GM21529 (cell line): ENCODE results near the gene TMEM128.
"Not testable (repeated sequence)": the region's sequence is repeated elsewhere in the genome, so short reads cannot be mapped to it uniquely, and the experiment has no call there.

Source experiments
- ATAC-seq: cut with Tn5 transposase; IDR thresholded peaks from one replicate; pipeline ENCODE4 v1.9.1; 2021; ENCODE audit not compliant: unreplicated experiment

The TMEM128 gene

DNA sequence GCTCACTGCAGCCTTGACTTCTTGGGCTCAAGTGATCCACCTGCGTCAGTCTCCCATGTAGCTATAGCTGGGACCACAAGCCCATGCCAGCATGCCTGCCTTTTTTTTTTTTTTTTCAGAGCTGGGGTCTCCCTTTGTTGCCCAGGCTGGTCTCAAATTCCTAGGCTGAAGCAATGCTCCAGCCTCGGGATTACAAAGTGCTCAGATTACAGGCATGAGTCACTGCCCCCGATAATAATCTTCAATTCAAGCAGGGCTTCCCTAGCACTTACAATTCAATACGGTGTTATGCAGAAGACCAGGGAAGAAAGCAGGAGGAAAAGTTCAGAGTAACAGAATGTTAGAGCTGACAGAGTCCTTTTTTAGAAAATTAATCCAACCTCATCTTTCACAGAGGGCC, 47.4 kb downstream of the TMEM128 start:
- no peak for ATAC-seq

DNA sequence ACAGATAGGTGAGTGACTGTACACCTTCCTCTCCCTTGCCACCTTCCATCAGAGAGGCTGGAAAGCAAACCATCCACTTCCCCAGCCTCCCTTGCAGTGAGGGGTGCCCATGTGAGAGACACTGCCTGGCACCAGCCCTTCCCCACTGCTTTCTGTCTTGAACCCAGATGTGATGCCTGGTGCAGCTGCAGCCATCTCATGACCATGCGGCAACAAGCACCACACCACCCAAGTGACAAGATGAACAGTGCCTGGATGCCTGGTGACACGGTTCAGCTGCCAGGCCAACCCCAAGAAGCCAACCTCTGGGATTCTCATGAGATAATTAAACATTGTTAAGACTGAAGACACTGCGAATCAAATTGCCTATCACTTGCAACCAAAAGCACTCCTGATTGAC, 52.7 kb downstream of the TMEM128 start:
- no peak for ATAC-seq

DNA sequence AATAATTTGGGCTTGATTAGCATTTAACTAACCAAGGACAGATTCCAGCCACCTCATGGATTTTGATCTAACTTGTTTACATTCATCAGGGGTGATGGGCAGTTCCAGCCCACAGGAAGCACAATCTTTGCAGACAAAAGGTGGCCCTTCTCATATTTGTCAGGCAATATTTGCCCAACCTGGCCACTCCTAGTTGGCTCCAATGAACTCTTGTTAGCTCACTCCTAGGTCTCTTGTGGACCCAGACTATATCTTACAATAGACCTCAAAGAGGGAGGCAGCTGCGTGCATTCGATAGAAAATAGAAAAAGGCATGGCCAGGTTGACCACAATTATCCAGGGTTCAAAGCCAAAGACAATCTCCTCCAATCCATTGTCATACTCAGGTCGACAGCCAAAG, 59.5 kb downstream of the TMEM128 start:
- ATAC-seq: not testable (repeated sequence)
